Measurements from ENCODE around the gene TENT4A.

The TENT4A gene

DNA sequence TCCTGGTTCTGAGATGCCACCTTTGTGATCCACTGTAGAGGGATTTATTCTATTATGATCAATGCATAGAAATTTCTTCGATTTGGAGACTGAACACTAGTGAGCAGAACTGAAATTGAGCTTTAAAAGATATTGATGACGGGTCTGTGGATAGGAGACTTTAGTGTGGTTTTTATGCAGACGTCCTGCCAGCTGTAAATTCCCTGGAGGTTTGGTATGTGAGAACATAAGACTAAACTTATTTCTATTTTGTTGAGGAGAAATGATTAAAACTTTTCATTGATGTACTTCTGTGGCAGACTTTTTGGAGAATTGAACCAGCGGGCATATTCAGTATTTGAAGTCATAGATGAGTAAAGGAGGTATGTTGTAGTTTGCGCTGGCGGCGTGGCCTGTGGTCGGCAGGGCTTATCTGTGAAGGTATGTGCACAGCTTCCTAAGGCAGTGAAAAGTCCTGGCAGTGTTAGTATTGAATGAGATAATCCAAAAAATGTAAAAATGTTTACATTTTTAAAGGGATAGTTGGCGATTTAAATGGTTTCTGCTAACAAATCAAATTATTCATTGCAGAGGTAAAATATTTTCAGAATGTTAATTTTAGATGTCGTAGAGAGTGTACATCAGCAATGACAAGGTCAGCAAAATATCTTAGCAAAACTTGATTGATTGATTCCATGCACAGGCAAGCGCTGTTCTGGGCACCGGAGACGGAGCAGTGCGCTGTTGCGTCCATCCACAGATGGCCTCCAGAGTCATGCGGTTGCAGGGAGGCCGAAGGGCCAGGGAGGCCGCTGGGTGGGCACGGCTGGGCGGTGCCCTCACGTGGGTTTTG, 20.4 kb downstream of the TENT4A start:
- DNase-seq (ENCODE audit: low read depth), result no peak

DNA sequence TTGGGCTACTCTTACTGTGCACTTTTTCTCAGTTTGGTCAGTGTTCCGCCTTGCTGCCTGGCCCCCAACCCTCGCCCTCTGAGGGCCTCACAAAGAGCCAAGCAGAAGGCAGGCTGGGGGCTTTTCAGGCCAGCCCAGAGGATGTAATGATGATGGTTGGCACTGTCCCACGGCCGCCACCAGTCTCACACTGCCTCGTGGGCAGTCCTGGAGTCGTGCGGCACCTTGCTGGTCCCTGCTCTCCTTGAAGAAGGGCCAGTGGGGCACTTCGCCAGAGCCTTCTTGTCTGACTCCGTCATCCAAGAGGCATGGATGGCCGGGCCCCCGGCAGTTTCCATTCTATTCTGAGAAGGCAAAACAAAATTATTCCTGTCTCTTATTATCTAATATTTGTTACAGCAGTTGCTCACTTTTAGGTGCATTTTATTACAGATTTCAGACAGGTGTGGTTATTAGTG, 21.0 kb downstream of the TENT4A start:
- no peak for DNase-seq (ENCODE audit: low read depth)

GRCh38 chr5:6734781-6735180, 21.5 kb downstream of the TENT4A start:
- DNase-seq (ENCODE audit: low read depth), result no peak

DNA sequence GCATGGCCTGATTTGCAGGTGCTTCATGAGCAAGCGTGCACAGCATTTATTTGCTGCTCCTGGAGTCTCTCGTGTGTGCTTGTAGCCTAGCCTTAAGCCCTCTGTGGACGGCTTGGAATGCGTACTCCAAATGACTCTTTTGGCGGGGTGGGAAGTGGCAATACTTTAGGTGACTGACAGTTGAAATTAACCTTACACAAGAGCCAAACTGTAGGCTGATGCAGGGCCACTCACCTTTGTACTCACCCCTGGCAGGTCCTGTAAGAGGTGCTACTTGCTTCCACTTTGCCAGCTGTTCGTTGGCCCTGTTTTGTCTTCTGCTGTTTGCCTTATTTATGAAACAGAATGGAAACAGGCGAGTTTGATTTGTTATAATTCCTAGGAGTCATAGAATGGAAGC, 22.9 kb downstream of the TENT4A start:
- no peak for DNase-seq (ENCODE audit: low read depth)

DNA sequence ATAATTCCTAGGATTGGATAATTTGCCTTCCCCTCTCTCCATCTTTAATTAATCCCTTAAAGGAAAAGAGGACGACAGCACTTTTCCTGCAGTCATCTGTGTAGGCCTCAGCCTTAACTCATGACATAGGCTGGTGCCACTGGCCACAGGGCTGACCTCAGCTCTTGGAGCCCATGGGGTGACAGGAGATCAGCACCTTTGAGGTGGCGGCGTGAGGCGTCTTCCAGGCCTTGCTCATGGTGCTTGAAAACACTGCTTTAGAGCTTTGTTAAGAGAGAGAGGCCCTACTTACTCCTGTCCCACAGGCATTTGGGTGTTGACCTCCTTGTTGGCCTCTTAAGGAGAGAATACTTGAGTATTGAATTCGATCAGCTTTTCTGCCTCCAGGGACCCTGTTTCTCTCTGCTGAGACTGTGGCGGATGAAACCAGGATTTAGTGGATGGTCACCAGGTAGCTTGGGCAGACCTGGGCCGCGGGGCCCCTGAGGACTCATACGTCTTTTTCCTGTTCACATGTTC, 23.4 kb downstream of the TENT4A start:
- DNase-seq (ENCODE audit: low read depth), result no peak

DNA sequence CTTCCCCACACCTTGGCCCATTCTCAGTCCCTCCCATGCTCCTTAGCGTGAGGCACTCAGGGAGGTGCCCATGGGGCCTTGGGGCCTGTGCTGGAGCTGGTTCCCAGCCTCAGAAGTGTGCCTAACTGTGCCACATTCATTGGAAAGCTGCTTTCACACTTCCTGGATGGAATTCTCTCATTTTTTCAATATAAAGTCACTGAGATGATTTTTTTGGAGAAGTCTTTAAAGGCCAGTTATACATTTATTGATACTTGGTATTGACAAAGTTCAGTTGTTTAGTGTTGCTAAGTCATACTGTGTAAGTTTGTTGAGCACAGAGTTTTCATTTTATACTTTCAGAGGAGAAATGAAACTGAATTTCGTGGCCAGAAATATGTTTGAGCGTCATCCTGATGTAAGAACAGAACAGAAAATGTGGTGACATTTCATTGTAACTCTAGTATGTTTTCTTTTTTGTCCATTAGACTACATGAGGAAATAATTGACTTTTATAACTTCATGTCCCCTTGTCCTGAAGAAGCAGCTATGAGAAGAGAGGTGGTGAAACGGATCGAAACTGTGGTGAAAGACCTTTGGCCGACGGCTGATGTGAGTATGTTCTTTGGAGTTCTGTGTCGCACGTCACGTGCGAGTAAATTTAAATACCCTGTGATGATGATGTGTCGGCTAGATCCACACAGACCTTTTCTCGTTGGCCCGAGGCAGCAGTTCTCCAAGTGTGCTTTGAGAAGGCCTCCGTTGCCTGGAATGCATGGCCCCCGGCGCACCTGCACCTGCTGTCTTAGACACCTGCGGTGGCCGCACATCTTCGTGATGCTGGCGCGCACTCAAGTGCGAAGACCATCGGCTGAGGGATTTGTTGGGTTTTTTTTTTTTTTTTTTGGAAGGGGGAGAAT, 24.1 kb downstream of the TENT4A start:
- no peak for DNase-seq (ENCODE audit: low read depth)

DNA sequence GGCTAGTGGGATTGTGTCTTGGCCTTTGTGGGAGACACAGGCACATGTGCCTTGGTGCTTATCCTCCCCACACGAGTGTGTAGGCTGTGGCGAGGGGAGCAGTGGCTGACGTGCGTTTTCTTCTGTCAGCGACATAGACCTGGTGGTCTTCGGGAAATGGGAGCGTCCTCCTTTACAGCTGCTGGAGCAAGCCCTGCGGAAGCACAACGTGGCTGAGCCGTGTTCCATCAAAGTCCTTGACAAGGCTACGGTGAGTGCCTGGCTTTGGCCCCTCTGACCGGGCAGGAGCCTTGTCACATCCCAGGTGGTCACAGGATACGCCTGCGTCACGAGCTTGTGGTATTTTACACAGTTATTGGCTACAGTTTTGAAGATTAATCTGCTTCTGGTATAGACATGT, 26.4 kb downstream of the TENT4A start:
- no peak for DNase-seq (ENCODE audit: low read depth)

DNA sequence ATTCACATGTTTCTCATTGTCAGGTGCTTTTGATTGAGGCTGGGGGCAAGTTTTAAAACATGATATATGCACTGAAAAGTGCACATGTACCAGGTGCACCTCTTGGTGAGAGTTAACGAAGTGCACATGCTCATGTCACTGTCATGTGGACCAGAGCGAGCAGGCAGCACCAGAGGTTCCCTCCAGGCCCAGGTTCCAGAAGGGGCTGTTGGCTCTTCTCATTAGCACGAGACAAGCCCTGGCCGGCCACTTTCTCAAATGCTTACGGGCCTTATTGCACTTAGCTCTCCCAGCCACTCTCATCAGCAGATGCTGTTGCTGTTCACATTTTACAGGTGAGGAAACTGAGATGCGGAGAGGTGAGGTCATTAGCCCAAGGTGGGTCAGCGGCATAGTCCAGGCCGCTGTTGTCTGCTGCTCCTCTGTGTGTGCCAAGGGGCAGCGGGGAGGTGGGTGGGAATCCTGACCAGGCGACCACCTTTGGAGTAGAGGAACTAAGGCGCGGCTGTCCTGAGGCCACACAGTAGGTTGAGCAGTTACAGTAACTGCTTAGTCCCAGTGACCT, 27.4 kb downstream of the TENT4A start:
- no peak for DNase-seq (ENCODE audit: low read depth)

DNA sequence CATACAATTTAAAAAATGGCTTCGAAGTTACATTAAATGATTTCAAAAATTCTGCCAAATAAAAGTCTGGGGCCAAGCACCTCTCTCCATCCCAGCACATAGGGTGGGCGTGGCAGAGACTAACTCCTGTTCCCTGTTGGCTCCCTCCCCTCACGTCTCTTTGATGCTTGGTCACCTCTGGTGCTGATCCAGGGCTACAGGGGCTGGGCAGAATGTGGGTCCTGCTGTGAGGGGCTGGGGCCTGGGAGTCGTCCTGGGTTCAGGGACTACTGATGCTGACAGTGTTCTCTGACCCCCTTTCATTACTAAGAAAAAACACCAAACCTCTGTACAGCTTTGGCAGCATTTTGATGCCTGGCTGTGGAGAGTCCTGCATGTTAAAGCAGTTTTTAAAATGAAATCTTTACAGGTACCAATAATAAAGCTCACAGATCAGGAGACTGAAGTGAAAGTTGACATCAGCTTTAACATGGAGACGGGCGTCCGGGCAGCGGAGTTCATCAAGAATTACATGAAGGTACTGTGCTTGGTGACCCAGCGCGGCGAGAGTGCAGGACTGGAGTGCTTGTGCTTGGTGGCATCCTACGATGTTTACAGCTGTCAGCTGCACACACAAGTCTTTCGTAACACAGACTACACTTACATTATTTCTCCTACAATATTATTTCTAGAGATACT, 29.0 kb downstream of the TENT4A start:
- DNase-seq (ENCODE audit: low read depth), result no peak

GRCh38 chr5:6743161-6743560, 29.9 kb downstream of the TENT4A start:
- DNase-seq (ENCODE audit: low read depth), result no peak

DNA sequence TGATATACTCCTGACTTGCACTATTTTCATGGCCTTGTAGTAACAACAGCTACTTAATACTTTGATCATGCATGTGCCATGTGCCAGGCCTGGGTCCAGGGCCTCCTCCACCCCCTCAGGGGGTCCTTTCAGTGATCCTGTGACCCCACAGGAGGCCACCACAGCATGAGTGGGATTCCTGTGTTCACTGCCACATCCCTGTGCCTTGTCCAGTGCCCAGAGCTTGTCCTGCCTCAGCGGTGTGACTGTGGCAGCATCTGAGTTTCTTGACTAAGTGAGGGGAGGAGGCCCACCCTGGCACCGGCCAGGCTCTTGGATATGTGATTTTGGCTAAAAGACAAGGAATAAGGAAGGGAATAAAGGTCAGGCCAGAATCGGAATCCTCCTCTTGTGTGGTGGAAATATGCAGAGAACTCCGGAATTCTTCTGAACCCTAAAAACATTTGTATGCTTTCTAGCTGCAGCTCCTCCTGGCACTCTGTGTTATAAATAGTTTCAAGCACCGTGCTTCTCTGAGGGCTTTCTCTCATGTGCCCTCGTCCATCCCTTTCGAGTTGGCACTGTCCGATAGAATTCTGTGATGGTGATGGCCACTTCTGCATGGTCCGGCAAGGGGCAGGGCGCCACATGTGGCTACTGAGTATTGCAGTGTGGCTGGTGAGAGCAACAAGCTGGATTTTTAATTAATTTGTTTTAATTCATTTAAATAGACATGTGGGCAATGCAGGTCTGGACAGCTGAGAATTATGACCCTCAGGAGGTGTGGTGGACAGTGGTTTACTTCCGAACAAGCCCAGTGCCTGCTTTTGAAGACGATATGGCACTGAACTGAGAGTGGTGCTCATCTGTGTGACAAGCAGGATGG, 31.8 kb downstream of the TENT4A start:
- no peak for DNase-seq (ENCODE audit: low read depth)

DNA sequence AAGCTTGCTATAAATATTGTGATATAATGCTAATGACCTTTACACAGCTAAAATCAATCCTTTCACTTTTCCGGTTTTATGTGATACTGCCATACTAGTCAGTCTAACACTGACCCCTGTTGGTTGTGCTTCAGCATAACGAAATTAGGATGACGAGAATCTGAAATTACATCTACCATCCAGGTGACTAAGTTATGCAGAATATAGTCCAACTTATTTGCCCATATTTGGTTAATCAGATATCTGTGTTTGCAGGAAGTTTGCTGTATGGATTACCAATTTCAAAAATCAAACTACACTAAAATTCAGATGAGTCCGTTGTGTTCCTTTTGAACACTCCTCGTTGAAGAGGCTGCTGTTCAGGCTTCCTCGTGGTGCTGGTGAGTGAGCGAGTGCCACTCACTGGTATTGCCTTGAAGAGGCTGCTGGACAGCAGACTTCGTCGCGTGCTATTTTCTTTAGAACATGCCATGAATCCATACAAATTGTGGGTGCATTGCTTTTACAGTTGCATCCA, 32.5 kb downstream of the TENT4A start:
- no peak for DNase-seq (ENCODE audit: low read depth)

DNA sequence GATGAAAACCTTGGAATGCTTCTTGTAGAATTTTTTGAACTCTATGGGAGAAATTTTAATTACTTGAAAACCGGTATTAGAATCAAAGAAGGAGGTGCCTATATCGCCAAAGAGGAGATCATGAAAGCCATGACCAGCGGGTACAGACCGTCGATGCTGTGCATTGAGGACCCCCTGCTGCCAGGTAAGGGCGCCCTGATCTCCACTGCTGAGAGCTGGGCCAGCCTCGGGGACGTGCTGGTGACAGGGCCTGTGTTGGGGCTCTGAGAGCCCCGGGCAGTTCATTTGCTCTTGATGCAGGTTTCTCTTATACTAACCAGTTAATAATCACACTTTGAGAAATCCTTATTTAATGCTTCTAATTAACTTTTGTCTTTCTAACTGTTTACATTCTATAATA, 33.0 kb downstream of the TENT4A start:
- no peak for DNase-seq (ENCODE audit: low read depth)

DNA sequence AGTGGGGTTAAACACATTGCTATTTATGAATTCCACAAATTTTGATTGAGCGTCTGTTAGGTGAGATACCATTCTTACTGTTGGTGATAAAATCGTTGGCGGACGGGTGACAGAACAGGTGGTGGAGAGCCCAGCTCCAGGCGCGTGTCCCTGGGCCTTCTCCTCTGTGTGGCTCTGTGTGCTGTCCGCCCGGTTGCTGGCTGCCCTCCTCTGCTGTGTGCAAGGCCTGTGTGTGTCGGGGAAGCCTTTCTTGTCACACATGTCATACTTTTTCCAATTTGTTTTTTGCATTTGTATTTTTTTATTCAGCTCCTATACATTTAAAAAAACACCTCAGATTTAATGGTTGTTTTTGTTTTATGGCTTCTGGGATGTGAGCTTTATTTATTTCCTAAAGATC, 33.9 kb downstream of the TENT4A start:
- no peak for DNase-seq (ENCODE audit: low read depth)

DNA sequence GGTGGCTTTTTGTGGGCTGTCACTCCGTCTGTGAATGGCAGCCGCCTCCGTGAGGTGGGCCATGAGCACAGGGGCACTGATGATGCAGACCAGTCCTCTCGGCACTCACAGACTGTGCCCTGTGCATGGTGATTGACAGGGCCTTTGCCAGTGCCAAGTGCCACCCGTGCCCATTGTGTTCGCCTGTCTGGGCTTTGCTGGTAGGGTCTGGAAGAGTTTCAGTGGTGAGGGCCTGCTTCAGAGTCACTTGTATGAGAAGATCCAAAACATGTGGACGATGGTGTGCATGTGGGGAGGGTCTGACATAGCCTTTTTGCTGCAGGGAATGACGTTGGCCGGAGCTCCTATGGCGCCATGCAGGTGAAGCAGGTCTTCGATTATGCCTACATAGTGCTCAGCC, 34.9 kb downstream of the TENT4A start:
- no peak for DNase-seq (ENCODE audit: low read depth)

DNA sequence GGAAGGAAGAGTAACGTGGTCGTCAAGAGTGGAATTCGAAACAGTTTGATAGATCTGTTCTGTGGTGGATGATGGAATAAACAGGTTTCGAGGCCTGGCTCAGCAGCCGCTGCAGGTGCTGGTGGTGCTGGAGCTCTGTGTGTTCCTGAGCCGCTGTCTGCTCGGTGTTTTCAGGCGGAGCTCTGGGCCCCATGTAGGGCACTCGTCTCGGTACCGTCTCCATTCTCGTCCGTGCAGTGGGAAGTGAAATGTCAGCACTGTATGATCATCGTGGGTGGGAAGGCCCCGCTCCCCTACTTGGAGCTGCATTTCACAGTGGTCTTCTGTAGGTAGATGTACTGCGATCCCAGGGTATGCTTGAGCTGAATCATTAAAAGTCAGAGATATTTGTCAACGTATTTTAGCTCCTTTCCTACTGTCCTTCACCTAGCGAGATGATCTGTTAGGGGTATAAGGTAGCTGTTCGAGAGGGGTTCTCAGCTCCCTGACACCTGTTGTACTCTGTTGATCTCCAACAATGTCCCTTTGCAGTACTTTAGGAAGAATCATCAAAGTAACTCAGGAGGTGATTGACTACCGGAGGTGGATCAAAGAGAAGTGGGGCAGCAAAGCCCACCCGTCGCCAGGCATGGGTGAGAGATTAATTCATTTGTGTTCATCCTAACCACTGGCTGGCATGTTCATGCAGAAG, 35.9 kb downstream of the TENT4A start:
- no peak for DNase-seq (ENCODE audit: low read depth)

GRCh38 chr5:6750142-6750840, 37.1 kb downstream of the TENT4A start:
- no peak for DNase-seq (ENCODE audit: low read depth)

DNA sequence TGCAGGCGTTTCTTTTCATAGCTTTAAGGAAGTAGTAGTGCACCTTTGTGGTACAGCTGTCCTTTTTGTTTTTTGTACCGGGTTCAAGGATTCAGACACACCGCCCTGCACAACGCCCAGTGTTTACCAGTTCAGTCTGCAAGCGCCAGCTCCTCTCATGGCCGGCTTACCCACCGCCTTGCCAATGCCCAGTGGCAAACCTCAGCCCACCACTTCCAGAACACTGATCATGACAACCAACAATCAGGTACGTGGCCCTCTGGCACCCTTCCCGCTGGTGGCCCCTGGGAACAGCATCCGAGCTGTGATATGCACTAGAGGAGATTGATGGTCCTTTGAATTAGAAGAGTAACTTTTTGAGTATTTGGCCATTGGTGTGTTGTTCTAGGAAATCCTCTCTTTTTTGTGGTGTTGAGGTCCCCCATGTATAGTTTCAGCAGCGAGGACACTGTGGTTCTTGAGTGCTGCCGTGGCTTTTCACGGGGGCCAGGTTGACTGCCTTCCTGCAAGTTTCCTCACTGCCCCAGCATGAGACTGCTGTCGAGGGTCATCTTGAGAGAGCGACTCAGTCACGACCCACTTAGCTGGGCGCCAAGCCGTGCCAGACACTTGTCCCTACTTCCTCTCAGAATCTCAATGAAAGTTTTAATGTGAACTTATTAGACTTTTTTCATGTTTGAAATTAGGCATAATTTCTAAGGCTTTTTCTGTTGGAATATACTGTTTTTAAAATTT, 37.9 kb downstream of the TENT4A start:
- no peak for DNase-seq (ENCODE audit: low read depth)

DNA sequence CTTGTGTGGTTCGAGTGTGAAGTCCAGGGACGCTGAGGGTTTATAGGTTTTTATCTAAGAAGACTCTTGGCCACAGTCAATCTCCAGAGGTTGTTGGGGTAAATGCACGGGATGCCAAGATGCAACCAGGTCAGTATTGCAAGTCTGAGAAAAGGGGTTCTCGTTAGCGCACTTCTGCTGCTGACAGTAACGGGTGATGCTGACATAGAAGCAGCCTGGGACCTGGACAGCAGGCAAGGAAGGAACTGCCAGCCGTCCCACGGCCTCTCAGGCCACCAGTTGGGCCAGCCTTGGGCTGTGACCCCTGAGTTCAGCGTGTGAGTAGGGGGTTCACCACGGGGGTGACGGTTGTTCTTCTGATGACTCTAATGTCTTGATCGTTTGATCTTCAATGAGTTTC, 39.0 kb downstream of the TENT4A start:
- DNase-seq (ENCODE audit: low read depth), result no peak

All from stimulated activated CD8-positive, alpha-beta memory T cell treated with anti-CD3 and anti-CD28 coated beads, Interleukin-12 subunit alpha, Interleukin-12 subunit beta, amount 100 ng/mL, for 1 hour (primary cell).